GM12875 (cell line): ENCODE data around the gene CHRNB2.

ENCODE experiments used
- H3K4me3 ChIP-seq: one replicate; pipeline ENCODE4 v1.5.1; 2011; ENCODE audit warnings: low read depth, low read length, control low read depth
- CTCF ChIP-seq: IDR thresholded peaks from 2 replicates; pipeline ENCODE4 v1.5.1; 2011; ENCODE audit warnings: low read depth, mild to moderate bottlenecking, control low read depth, inconsistent platforms, low read length, moderate library complexity, borderline replicate concordance; ENCODE audit not compliant: insufficient read depth

The CHRNB2 gene

GRCh38 chr1:154622503-154623039, 55.0 kb downstream of the CHRNB2 start:
- H3K4me3 ChIP-seq = no peak overlapping the region
- TF ChIP-seq CTCF = no peak

GRCh38 chr1:154623358-154623757, 55.8 kb downstream of the CHRNB2 start:
- no peak for TF ChIP-seq CTCF
- no peak overlapping the region for H3K4me3 ChIP-seq

- TF ChIP-seq CTCF = no peak
- no peak overlapping the region for H3K4me3 ChIP-seq
Observed at GRCh38 chr1:154624746-154625643, 57.4 kb downstream of the CHRNB2 start.

GRCh38 chr1:154626456-154627256, 59.1 kb downstream of the CHRNB2 start:
- TF ChIP-seq CTCF = no peak
- peak overlapping the region; percentile 84 for H3K4me3 ChIP-seq

- TF ChIP-seq CTCF = 0 out of 2 replicates have a peak, but pooled peaks have one; percentile 1
Observed at GRCh38 chr1:154627257-154628120, 59.9 kb downstream of the CHRNB2 start.

GRCh38 chr1:154628121-154628405, 60.5 kb downstream of the CHRNB2 start:
- no peak for TF ChIP-seq CTCF
- peak overlapping the region; percentile 84 for H3K4me3 ChIP-seq

More at GRCh38 chr1:154627257-154628120, 59.9 kb downstream of the CHRNB2 start:
- peak overlapping the region; percentile 84 for H3K4me3 ChIP-seq
